DLD1 (cell line): Measurements from ENCODE around the gene MROH7.

Experiments
- in situ Hi-C: cut with HindIII; loops from 2 replicates; pipeline ENCODE4 v1.10.0; 2017; ENCODE audit warnings: low sequenced_read_pairs

MROH7 gene

DNA sequence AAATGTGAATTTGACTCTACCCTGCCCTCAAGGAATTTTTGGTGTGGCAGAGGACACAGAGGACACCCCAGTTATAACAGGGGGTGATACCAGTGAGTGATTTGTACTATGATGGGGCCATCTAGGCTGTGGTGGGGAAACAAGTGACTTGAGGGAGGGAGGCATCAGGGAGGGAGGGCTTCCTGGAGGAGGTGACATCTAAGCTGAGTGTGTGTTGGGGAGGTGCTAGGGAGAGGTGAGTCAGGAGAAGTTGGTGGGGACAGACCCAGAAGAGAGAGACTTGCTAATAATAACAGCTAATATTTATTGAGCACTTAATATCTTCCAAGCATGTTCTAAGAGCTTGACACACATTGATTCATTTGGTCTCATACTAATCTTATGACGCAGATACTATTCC is 54.2 kb downstream of the MROH7 start:
- in situ Hi-C loops = no loop called here

DNA sequence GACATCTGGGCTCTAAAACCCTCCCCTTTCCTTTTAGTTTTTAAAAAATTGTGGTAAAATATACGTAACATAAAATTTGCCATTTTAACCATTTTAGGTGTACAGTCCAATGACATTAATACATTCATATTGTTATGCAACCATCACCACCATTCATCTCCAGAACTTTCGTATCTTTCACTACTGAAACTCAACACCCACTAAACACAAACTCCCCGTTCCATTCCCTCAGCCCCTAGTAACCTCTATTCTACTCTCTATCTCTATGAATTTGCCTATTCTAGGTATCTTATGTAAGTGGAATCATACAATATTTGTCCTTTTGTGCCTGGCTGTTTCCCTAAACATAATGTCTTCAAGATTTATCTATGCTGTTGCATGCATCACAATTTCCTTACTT is 54.7 kb downstream of the MROH7 start:
- in situ Hi-C loops = no loop called here

GRCh38 chr1:54697896-54698295 is 56.3 kb downstream of the MROH7 start:
- in situ Hi-C loops = no loop called here

DNA sequence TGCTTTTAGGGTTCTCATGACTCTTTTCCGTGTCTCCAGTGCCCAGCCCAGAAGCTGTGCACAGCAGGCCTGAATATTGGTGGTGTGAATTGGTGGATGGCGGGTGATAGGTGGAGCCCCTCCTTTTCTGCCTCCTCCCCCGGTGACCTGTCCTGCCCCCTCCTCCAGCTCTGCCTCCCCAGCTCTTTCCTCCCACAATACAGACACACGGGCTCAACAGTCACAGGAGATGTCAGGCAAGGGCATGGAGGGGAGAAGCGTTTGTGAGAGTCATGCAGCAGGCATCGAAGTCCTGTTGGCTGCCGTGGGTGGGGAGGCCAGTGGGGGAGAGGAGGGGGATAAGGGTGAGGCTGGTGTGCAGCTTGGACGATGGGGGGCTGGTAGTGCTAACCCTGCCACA is 56.8 kb downstream of the MROH7 start:
- in situ Hi-C loops = no loop called here

DNA sequence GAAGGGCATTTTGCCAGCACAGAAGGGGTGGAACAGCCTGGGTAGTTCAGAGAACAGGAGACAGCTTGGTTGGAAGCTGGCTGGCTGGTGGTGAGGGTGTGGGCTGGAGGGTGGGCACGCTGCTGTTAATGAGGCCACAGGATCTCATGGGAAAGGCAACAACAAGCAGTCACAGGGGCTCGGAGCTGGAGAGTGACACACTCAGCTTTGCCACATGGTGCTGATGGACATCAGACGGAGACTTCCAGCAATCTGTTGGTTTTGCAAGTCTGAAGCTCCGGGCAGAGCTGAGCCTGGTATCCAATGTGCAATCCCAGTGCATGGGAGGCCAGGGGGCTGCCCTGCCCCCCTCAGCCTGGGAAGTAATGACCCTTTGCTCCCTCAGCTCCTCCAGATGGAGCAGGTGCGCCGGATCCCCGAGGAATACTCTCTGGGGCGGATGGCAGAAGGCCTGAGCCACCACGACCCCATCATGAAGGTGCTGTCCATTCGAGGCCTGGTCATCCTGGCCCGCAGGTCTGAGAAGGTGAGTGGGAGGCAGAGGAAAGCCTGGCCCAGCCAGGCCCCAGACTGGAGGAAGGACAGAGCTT is 58.4 kb downstream of the MROH7 start:
- in situ Hi-C loops = no loop called here

GRCh38 chr1:54701066-54701465 is 59.5 kb downstream of the MROH7 start:
- in situ Hi-C loops = no loop called here

GRCh38 chr1:54701996-54702395 is 60.4 kb downstream of the MROH7 start:
- in situ Hi-C loops = no loop called here

DNA sequence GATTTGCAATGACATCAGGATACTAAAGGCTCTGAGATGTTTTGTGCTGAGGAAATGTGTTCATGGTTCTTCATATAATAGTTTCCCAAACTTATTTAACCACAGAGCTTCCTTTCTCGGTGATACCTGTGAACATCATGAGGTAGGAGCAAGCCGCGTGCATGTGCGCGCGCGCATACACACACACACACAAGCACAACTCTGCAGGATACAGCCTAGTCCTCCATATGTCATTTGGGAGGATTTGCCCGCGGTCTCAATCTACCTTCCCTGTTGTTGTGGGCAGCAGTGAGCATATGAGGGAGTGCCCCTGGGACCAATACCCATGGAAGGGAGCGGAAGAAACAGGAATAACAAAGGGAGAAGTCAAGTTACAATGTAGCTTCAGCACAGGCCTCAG is 61.9 kb downstream of the MROH7 start:
- in situ Hi-C loops = no loop called here

GRCh38 chr1:54705153-54705552 is 63.6 kb downstream of the MROH7 start:
- in situ Hi-C loops = no loop called here

DNA sequence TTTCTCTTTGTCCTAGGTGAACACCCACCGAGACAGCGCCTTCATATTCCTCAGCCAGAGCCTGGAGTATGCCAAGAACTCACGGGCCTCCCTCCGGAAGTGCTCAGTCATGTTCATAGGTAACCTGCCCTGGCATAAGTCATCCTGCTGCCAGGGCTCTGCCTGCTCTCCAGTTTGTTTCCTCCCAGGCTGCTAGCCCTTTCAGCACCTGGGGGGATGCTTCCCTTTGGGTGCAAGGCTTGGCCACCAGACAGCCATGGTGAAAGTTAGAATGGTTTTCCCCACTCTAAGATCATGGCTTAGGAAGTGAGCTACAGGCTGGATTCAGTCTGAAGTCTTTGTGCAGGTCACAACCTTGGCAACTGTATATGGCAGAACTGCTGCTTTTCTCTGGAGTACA is 64.8 kb downstream of the MROH7 start:
- in situ Hi-C loops = no loop called here

- in situ Hi-C loops = no loop called here
Measured at GRCh38 chr1:54708385-54708784, 66.8 kb downstream of the MROH7 start.

GRCh38 chr1:54709547-54710292 is 68.1 kb downstream of the MROH7 start:
- in situ Hi-C loops = no loop called here

GRCh38 chr1:54710434-54710833 is 68.8 kb downstream of the MROH7 start:
- in situ Hi-C loops = no loop called here

- in situ Hi-C loops = no loop called here
Measured at GRCh38 chr1:54710841-54711240, 69.3 kb downstream of the MROH7 start.

DNA sequence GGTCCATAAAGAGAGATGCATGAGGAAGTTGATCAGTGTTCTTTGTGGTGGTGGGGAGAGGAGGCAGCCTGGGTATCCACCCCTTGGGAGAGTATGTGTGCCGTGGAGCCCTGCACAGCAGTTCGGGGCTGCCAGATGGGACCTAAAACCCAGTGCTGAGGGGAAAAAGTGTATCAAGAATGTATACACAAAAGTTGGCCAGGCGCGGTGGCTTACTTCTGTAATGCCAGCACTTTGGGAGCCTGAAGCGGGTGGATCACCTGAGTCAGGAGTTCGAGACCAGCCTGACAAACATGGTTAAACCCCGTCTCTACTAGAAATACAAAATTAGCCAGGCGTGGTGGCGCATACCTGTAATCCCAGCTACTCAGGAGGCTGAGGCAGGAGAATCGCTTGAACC is 70.0 kb downstream of the MROH7 start:
- in situ Hi-C loops = no loop called here

GRCh38 chr1:54714881-54715492 is 73.4 kb downstream of the MROH7 start:
- in situ Hi-C loops = no loop called here

GRCh38 chr1:54715493-54716298 is 74.1 kb downstream of the MROH7 start, which contains the start of gene TTC4:
TSS of gene TTC4 (plus strand) at chr1:54715861. CDS start at chr1:54715909, 48 bp downstream.
- in situ Hi-C loops = no loop called here

GRCh38 chr1:54716299-54717047 is 74.9 kb downstream of the MROH7 start:
- in situ Hi-C loops = no loop called here

DNA sequence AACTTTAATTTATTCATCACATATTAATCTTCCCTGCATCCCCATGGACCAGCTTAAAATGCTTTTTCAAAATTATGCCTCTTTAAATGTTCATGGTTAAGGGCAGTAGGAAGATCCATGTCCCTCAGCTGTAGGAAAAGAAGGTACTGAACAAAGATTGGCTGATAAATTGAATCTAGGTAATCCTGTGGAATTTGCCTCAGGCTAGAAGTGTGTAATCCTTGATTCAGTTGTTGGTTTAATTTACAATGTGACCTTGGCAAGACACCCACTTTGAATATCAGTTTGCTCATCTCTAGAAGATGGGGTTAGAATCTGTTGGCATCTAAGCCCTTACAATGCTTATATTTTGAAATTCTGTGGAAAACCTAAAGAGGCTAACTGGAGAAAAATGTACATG is 80.1 kb downstream of the MROH7 start:
- in situ Hi-C loops = loop anchor here (5.0 kb wide), 1 partner anchor 36 kb away; no protein-coding TSS in a partner anchor

DNA sequence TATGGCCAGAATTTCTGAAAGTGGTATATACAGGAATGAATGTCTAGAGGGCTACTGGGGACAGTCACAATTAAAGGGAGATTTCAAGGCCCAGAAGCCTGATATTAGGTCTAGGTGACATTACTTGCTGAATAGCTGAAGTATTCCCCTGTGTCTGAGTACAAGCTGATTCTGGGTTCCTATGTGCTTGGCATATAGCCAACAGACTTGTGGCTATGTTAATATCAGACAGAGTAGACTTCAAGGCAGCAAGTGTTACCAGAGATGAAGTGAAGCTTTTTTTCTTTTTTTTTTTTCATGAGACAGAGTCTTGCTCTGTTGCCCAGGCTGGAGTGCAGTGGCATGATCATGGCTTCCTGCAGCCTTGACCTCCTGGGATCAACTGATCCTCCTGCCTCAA is 82.4 kb downstream of the MROH7 start:
- in situ Hi-C loops = loop anchor here (5.0 kb wide), 1 partner anchor 33 kb away; no protein-coding TSS in a partner anchor
